Choroid plexus epithelial cell (primary cell): ENCODE results near the gene SACS.
"Not testable (repeated sequence)": the region's sequence is repeated elsewhere in the genome, so short reads cannot be mapped to it uniquely, and the experiment has no call there.

Source experiments
- DNase-seq: peaks from one replicate; pipeline ENCODE4 v3.0.0-alpha.2; 2010; ENCODE audit warnings: low read depth
- H3K4me3 ChIP-seq: 2 replicates; pipeline ENCODE4 v1.5.1; 2011; ENCODE audit warnings: low read depth, mild to moderate bottlenecking, control low read depth, low read length, moderate library complexity
- CTCF ChIP-seq: conservative IDR thresholded peaks from 2 replicates; pipeline ENCODE4 v1.5.1; 2011; ENCODE audit warnings: low read depth, mild to moderate bottlenecking, control low read depth, inconsistent platforms, low read length, moderate library complexity

SACS gene

GRCh38 chr13:23445794-23446193, 12.3 kb upstream of the SACS start:
- DNase-seq = no peak
- no peak for TF ChIP-seq CTCF
- no peak overlapping the region for H3K4me3 ChIP-seq

DNA sequence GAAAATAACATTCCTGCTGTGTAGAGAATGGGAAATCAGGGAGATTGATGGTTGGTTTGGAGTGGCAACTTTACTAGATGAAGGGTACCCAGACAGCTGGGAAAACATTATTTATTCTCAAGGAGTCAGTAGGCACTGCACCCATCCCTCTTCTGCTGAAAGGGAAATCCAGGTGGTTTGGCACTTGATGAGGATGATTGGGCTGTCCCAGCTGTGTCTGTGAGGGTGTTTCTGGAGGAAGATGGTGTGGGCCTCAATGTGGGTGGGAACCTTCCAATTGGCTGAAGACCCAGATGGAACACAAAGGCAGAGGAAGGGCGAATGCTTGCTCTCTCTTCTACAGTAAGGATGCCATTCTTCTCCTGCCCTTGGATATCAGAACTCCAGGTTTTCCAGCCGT, 10.4 kb upstream of the SACS start:
- no peak for DNase-seq
- TF ChIP-seq CTCF = no peak
- H3K4me3 ChIP-seq = no peak overlapping the region

DNA sequence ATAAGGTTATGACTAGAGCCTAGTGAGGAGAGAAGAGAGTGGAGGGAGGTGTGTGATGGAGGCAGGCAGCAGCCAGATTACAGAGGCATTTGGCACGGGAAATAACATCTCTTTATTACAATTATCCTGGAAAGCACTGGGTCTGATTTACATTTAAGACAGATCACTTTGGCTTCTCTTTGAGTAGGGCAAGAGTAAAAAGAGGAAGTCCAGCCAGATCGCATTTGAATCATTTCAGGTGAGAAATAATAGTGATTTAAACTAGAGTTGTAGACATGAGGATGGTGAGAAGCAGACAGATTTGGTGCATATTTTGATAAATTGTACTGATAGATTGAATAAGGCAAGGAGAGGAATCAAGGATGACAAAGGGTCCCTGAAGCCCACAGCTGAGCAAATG, 9.6 kb upstream of the SACS start:
- H3K4me3 ChIP-seq = no peak overlapping the region
- no peak for TF ChIP-seq CTCF
- no peak for DNase-seq

DNA sequence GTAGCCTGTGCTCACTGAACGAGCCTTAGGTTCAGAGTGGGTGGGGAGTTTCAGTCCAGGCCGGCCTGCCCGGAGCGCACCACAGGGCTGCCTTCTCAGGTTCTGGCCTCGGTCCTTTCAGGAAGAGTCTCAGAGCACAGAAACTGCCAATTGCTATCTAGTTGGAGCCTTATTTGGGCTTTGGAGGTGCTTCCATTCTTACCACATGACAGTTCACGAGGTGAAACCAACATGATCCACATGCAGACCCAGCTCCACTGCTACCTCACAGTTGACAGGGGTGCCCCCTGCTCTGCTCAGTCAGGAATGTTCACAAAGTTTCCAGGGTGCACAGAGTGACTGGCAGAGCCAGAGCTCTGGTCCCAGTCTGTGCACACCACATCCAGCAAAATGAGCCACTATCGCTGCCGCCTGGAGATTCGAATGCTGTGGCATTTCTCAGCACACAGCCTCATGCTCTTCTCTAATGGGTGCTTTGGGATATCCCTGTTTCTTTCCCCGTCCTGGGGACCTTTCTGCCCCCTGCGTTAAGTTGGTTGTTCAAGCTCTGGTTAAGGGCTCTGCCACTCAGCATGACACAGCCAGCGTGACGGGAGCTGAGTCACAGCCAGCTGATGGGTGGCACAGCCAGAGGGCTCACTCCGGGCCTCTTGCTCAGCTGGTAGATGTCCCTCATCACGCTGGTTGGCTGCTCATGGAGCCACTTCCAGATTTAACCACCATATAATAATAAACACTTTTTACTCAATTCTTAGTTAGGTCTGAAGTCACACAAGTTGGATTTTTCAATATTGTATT, 7.5 kb upstream of the SACS start:
- DNase-seq = no peak
- no peak for TF ChIP-seq CTCF

DNA sequence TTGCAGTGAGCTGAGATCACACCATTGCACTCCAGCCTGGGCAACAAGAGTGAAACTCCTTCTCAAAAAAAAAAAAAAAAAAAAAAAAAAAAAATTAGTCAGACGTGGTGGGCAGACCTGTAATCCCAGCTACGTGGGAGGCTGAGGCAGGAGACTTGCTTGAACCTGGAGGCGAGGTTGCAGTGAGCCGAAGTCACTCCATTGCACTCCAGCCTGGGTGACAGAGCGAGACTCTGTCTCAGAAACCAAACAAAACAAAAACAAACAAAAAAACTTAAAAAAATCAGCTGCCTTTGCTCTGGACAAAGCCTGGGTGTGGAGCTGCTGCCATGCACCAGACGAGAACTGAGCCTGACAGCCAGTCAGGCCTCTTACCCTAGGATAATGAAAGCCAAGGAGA, 6.8 kb upstream of the SACS start:
- not testable (repeated sequence) for DNase-seq

More for the DNA sequence above, 7.5 kb upstream of the SACS start:
- H3K4me3 ChIP-seq = no peak overlapping the region

DNA sequence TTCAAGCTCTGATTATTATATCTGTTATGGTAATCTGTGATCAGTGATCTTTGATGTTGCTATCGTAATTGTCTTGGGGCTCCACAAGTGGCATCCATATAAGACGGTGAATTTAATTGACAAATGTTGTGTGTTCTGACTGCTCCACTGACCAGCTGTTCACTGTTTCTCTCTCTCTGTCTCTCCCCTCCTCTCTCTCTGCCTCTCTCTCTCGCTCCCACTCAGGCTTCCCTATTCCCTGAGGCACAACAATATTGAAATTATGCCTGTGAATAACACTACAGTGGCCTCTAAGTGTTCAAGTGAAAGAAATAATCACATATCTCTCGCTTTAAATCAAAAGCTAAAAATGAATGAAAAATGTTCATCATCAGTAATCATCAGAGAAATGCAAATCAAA, 4.4 kb upstream of the SACS start:
- H3K4me3 ChIP-seq = no peak overlapping the region
- TF ChIP-seq CTCF = no peak
- no peak for DNase-seq

More for the DNA sequence above, 6.8 kb upstream of the SACS start:
- H3K4me3 ChIP-seq = not testable (repeated sequence)

GRCh38 chr13:23436680-23437079, 3.2 kb upstream of the SACS start:
- no peak for TF ChIP-seq CTCF
- no peak for DNase-seq
- no peak overlapping the region for H3K4me3 ChIP-seq
